HepG2 (cell line): ENCODE results near the gene TBC1D24. TPM values are rescaled to one million over a fixed set of nuclear protein-coding genes. Genes with fewer than 3 reads are reported as not detected.

ENCODE experiments used
- ARNT ChIP-seq: fragments of 450-650 bp; IDR thresholded peaks from 2 replicates; pipeline ENCODE4 v1.6.1; 2017
- ATRX ChIP-seq: sonication (generic); formaldehyde crosslinking; IDR thresholded peaks from 2 replicates; pipeline ENCODE4 v1.4.0; 2020; ENCODE audit warnings: missing genetic modification reagents, borderline replicate concordance
- CBFB ChIP-seq: sonication (generic); formaldehyde crosslinking; IDR thresholded peaks from 2 replicates; pipeline ENCODE4 v1.4.0; 2020; ENCODE audit warnings: missing genetic modification reagents
- DR1 ChIP-seq: sonication (generic); formaldehyde crosslinking; IDR thresholded peaks from 2 replicates; pipeline ENCODE4 v1.8.0; 2021; ENCODE audit warnings: mild to moderate bottlenecking, missing genetic modification reagents, inconsistent platforms
- ETV5 ChIP-seq: IDR thresholded peaks from 2 replicates; pipeline ENCODE4 v1.6.1; 2018; ENCODE audit warnings: missing biosample characterization, missing genetic modification reagents, inconsistent platforms, borderline replicate concordance
- FOXJ3 ChIP-seq: sonication (generic); formaldehyde crosslinking; IDR thresholded peaks from 2 replicates; pipeline ENCODE4 v1.4.0; 2020; ENCODE audit warnings: missing genetic modification reagents, mild to moderate bottlenecking, borderline replicate concordance
- FOXP4 ChIP-seq: sonication (generic); formaldehyde crosslinking; IDR thresholded peaks from 2 replicates; pipeline ENCODE4 v1.4.0; 2020; ENCODE audit warnings: missing genetic modification reagents
- GFI1 ChIP-seq: sonication (generic); formaldehyde crosslinking; IDR thresholded peaks from 2 replicates; pipeline ENCODE4 v1.5.0; 2020; ENCODE audit warnings: missing genetic modification reagents, mild to moderate bottlenecking, borderline replicate concordance
- GMEB1 ChIP-seq: sonication (generic); formaldehyde crosslinking; IDR thresholded peaks from 2 replicates; pipeline ENCODE4 v1.5.1; 2020; ENCODE audit warnings: missing genetic modification reagents, mild to moderate bottlenecking, borderline replicate concordance
- IRX3 ChIP-seq: sonication (generic); formaldehyde crosslinking; IDR thresholded peaks from 2 replicates; pipeline ENCODE4 v1.8.1; 2023; ENCODE audit warnings: mild to moderate bottlenecking, low read depth, missing genetic modification reagents, borderline replicate concordance
- KLF13 ChIP-seq: sonication (generic); formaldehyde crosslinking; IDR thresholded peaks from 2 replicates; pipeline ENCODE4 v1.4.0; 2020; ENCODE audit warnings: mild to moderate bottlenecking, missing genetic modification reagents
- MATR3 ChIP-seq: sonication (generic); formaldehyde crosslinking; IDR thresholded peaks from 2 replicates; pipeline ENCODE4 v1.4.0; 2020; ENCODE audit warnings: missing genetic modification reagents
- MAX ChIP-seq: IDR thresholded peaks from 2 replicates; pipeline ENCODE4 v1.6.1; 2012; ENCODE audit warnings: inconsistent platforms
- NFKB2 ChIP-seq: sonication (generic); formaldehyde crosslinking; IDR thresholded peaks from 2 replicates; pipeline ENCODE4 v1.4.0; 2020; ENCODE audit warnings: missing genetic modification reagents, borderline replicate concordance
- SMAD3 ChIP-seq: sonication (generic); formaldehyde crosslinking; IDR thresholded peaks from 2 replicates; pipeline ENCODE4 v1.4.0; 2020; ENCODE audit warnings: missing genetic modification reagents
- SYNCRIP ChIP-seq: fragments of 200-400 bp; formaldehyde crosslinking; IDR thresholded peaks from 2 replicates; pipeline ENCODE4 v1.6.1; 2018; ENCODE audit warnings: mild to moderate bottlenecking, low read depth, low read length; ENCODE audit not compliant: insufficient read depth
- ZFX ChIP-seq: sonication (generic); formaldehyde crosslinking; IDR thresholded peaks from 2 replicates; pipeline ENCODE4 v1.4.0; 2020; ENCODE audit warnings: mild to moderate bottlenecking, low read depth, missing genetic modification reagents, moderate library complexity
- ZNF207 ChIP-seq: fragments of 450-650 bp; IDR thresholded peaks from 2 replicates; pipeline ENCODE4 v1.6.1; 2016; ENCODE audit warnings: antibody characterized with exemption, borderline replicate concordance
- ZNF296 ChIP-seq: sonication (generic); formaldehyde crosslinking; conservative IDR thresholded peaks from 2 replicates; pipeline ENCODE4 v1.5.0; 2020; ENCODE audit warnings: mild to moderate bottlenecking, missing genetic modification reagents
- ZNF563 ChIP-seq: sonication (generic); formaldehyde crosslinking; IDR thresholded peaks from 2 replicates; pipeline ENCODE4 v1.8.0; 2022; ENCODE audit warnings: mild to moderate bottlenecking, moderate library complexity, missing genetic modification reagents
- ZNF724P ChIP-seq: sonication (generic); formaldehyde crosslinking; IDR thresholded peaks from 2 replicates; pipeline ENCODE4 v1.8.0; 2022; ENCODE audit warnings: missing genetic modification reagents, borderline replicate concordance
- ZNF740 ChIP-seq: sonication (generic); formaldehyde crosslinking; IDR thresholded peaks from 2 replicates; pipeline ENCODE4 v1.4.0; 2020; ENCODE audit warnings: missing genetic modification reagents
- polyA plus RNA-seq, 8 experiments: library from polyadenylated mRNA; depleted of rRNA in 3 of 8; stranded (reverse) in 7 of 8; unstranded in 1 of 8; fragments of >200 nt; fragmentation: Illumina TruSeq in 4 of 8; extraction: Trizol in 4 of 8; gene quantifications; 2 replicates each; pipeline versions ENCODE4 v1.2.1 to v1.2.3, GENCODE V29; 2011 to 2016; ENCODE audit warnings: low read depth in 4 of 8, missing spikeins in 1 of 8, mixed read lengths in 1 of 8; ENCODE audit not compliant: insufficient read depth in 1 of 8
- total RNA-seq, 5 experiments: library from RNA; depleted of rRNA; stranded (reverse); fragments of >200 nt; fragmentation: Illumina TruSeq; extraction: Trizol; gene quantifications; 2 replicates each; pipeline ENCODE4 v1.2.3, GENCODE V29; 2016; ENCODE audit warnings: low read depth in 1 of 5
- TF ChIP-seq, protein P1 (sequence below): sonication (generic); formaldehyde crosslinking; conservative IDR thresholded peaks from 2 replicates; pipeline ENCODE4 v1.4.0; 2020; ENCODE audit warnings: mild to moderate bottlenecking, missing genetic modification reagents, moderate library complexity

The TBC1D24 gene
- total and polyA plus RNA-seq, 2 of the 13 experiments (the other 11 are each of a cell fraction or from before 2014, with no cell fraction given): 7.7 to 13.7 TPM

GRCh38 chr16:2515180-2515851 is 40.4 kb downstream of the TBC1D24 start (continued):
- no peak for TF ChIP-seq ZNF207
- TF ChIP-seq ATRX (CRISPR knock-in tag): no peak
- no peak for TF ChIP-seq GMEB1
- no peak for TF ChIP-seq GFI1 (CRISPR knock-in tag)
- TF ChIP-seq ZNF563 (CRISPR knock-in tag): 0 out of 2 replicates have a peak, but pooled peaks have one; percentile 21
- no peak for TF ChIP-seq ARNT
- TF ChIP-seq SYNCRIP: no peak
- no peak for TF ChIP-seq ZNF740 (CRISPR knock-in tag)
- peak; percentile 13; the same call in 1 of the 2 replicates for TF ChIP-seq MAX
- TF ChIP-seq ZFX (CRISPR knock-in tag): peak; percentile 49; the same call in 1 of the 2 replicates
- TF ChIP-seq MATR3 (CRISPR knock-in tag): no peak
- no peak for TF ChIP-seq CBFB (CRISPR knock-in tag)
- TF ChIP-seq NFKB2 (CRISPR knock-in tag): no peak
- TF ChIP-seq DR1: no peak
- TF ChIP-seq, protein P1, sequence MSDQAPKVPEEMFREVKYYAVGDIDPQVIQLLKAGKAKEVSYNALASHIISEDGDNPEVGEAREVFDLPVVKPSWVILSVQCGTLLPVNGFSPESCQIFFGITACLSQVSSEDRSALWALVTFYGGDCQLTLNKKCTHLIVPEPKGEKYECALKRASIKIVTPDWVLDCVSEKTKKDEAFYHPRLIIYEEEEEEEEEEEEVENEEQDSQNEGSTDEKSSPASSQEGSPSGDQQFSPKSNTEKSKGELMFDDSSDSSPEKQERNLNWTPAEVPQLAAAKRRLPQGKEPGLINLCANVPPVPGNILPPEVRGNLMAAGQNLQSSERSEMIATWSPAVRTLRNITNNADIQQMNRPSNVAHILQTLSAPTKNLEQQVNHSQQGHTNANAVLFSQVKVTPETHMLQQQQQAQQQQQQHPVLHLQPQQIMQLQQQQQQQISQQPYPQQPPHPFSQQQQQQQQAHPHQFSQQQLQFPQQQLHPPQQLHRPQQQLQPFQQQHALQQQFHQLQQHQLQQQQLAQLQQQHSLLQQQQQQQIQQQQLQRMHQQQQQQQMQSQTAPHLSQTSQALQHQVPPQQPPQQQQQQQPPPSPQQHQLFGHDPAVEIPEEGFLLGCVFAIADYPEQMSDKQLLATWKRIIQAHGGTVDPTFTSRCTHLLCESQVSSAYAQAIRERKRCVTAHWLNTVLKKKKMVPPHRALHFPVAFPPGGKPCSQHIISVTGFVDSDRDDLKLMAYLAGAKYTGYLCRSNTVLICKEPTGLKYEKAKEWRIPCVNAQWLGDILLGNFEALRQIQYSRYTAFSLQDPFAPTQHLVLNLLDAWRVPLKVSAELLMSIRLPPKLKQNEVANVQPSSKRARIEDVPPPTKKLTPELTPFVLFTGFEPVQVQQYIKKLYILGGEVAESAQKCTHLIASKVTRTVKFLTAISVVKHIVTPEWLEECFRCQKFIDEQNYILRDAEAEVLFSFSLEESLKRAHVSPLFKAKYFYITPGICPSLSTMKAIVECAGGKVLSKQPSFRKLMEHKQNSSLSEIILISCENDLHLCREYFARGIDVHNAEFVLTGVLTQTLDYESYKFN (CRISPR knock-in tag): no peak
- peak; percentile 29; the same call in 1 of the 2 replicates for TF ChIP-seq FOXP4 (CRISPR knock-in tag)
- no peak for TF ChIP-seq SMAD3 (CRISPR knock-in tag)
- TF ChIP-seq FOXJ3 (CRISPR knock-in tag): no peak
- TF ChIP-seq ETV5 (CRISPR knock-in tag): peak; percentile 19; the same call in 1 of the 2 replicates
- TF ChIP-seq ZNF724P (CRISPR knock-in tag): no peak
- TF ChIP-seq IRX3 (CRISPR knock-in tag): no peak
- TF ChIP-seq ZNF296 (CRISPR knock-in tag): no peak
- TF ChIP-seq KLF13 (CRISPR knock-in tag): no peak
